GM12878 (cell line): ENCODE results near the gene ACSL3. TPM values are rescaled to one million over a fixed set of nuclear protein-coding genes. Genes with fewer than 3 reads are reported as not detected.

ENCODE experiments used
- ATAC-seq: fragments of 200-7000 bp; cut with Tn5 transposase; 3 replicates; pipeline ENCODE4 v1.9.1; 2020; ENCODE audit warnings: mild to moderate bottlenecking, moderate library complexity
- BruUV-seq: library from RNA; stranded (reverse); fragments of 400-500 nt; replicated peaks from 2 replicates; lab custom pipeline; 2021; lab: Mats Ljungman, UMichigan
- CTCF ChIA-PET: fragments of 300-600 bp; sonication (Branson Sonifier 250); formaldehyde crosslinking; extraction: SDS; loops from one replicate; lab custom pipeline; 2021; ENCODE audit warnings: inconsistent platforms; lab: Yijun Ruan, JAX
- POLR2A ChIA-PET: fragments of 350-600 bp; formaldehyde crosslinking; extraction: SDS; loops from one replicate; lab custom pipeline; 2021; ENCODE audit warnings: inconsistent platforms; lab: Charles Lee
- RAD21 ChIA-PET: fragments of 300-600 bp; sonication (Branson Sonifier 250); formaldehyde crosslinking; loops from one replicate; lab custom pipeline; 2023; ENCODE audit warnings: antibody characterized with exemption; ENCODE audit not compliant: unreplicated experiment; lab: Charles Lee
- SMC1A ChIA-PET: fragments of 300-600 bp; sonication (Branson Sonifier 250); formaldehyde crosslinking; loops from one replicate; lab custom pipeline; 2023; ENCODE audit not compliant: unreplicated experiment, uncharacterized antibody; lab: Charles Lee
- DNase-seq: peaks from one replicate; pipeline ENCODE4 v3.0.0-alpha.2; 2011; ENCODE audit warnings: low read depth, low spot score
- FAIRE-seq: peaks from 3 replicates; lab custom pipeline; 2011; peaks lifted over from hg19 to GRCh38; lab: Jason Lieb, UNC
- H2AFZ ChIP-seq: 2 replicates; pipeline ENCODE4 v1.6.0; 2011; ENCODE audit warnings: low read depth, low read length, control low read depth; ENCODE audit not compliant: control insufficient read depth
- H3K27ac ChIP-seq: 2 replicates; pipeline ENCODE4 v1.5.1; 2011; ENCODE audit warnings: control low read depth; ENCODE audit not compliant: control insufficient read depth, insufficient read depth
- H3K27me3 ChIP-seq, 2 experiments: replicated peaks in 1 of 2; 2 replicates each; pipeline versions ENCODE4 v1.6.0 to v1.6.1; 2011; ENCODE audit warnings: low read length in 1 of 2; ENCODE audit not compliant: control insufficient read depth in 2 of 2, insufficient read depth in 2 of 2
- H3K36me3 ChIP-seq, 2 experiments: 2 replicates each; pipeline ENCODE4 v1.5.1; 2011; ENCODE audit warnings: low read length in 1 of 2; ENCODE audit not compliant: control insufficient read depth in 2 of 2, insufficient read depth in 2 of 2
- H3K4me1 ChIP-seq: 2 replicates; pipeline ENCODE4 v1.6.1; 2011; ENCODE audit warnings: mild to moderate bottlenecking, low read length, moderate library complexity, mixed read lengths; ENCODE audit not compliant: control insufficient read depth, insufficient read depth
- H3K4me2 ChIP-seq: 2 replicates; pipeline ENCODE4 v1.6.0; 2011; ENCODE audit warnings: control low read depth; ENCODE audit not compliant: control insufficient read depth, insufficient read depth
- H3K4me3 ChIP-seq: fragments of 200-600 bp; sonication (generic); 2 replicates; pipeline ENCODE4 v1.5.1; 2016
- H3K79me2 ChIP-seq: 2 replicates; pipeline ENCODE4 v1.6.0; 2011; ENCODE audit warnings: low read length; ENCODE audit not compliant: control insufficient read depth, insufficient read depth
- H3K9ac ChIP-seq: 2 replicates; pipeline ENCODE4 v1.8.0; 2011; ENCODE audit warnings: low read length, control low read depth, mixed read lengths; ENCODE audit not compliant: control insufficient read depth, insufficient read depth
- H3K9me3 ChIP-seq: replicated peaks from 3 replicates; pipeline ENCODE4 v1.5.1; 2011; ENCODE audit warnings: mild to moderate bottlenecking, low read length; ENCODE audit not compliant: control insufficient read depth, insufficient read depth
- H4K20me1 ChIP-seq: 2 replicates; pipeline ENCODE4 v1.6.0; 2011; ENCODE audit not compliant: control insufficient read depth, insufficient read depth
- BCL11A ChIP-seq: IDR thresholded peaks from 2 replicates; pipeline ENCODE4 v1.6.1; 2011; ENCODE audit warnings: low read depth, low read length
- CEBPZ ChIP-seq: fragments of 150-350 bp; IDR thresholded peaks from 2 replicates; pipeline ENCODE4 v1.6.1; 2016; ENCODE audit warnings: low read depth, low read length
- CHD2 ChIP-seq: IDR thresholded peaks from 2 replicates; pipeline ENCODE4 v1.6.1; 2011; ENCODE audit warnings: low read depth, low read length, improper control_type of control experiment, borderline replicate concordance
- ETV6 ChIP-seq, 2 experiments: fragments of 450-650 bp in 1 of 2; IDR thresholded peaks in 1 of 2; conservative IDR thresholded peaks in 1 of 2; 2 replicates each; pipeline ENCODE4 v1.6.1; 2014; ENCODE audit warnings: antibody characterized with exemption in 1 of 2, borderline replicate concordance in 1 of 2, low read depth in 1 of 2, mild to moderate bottlenecking in 1 of 2, moderate library complexity in 1 of 2
- HCFC1 ChIP-seq: fragments of 150-350 bp; IDR thresholded peaks from 2 replicates; pipeline ENCODE4 v1.6.1; 2014; ENCODE audit warnings: low read length
- WGBS: methylation state at CpG from one replicate; pipeline ENCODE4 v1.1.6; 2016; ENCODE audit warnings: low lambda C conversion rate; ENCODE audit not compliant: insufficient replicate concordance, insufficient coverage; ENCODE audit errors: missing lambda C conversion rate; 5-methylcytosine and 5-hydroxymethylcytosine counted together
- in situ Hi-C: fragments of 300-500 bp; cut with MboI; formaldehyde crosslinking; loops from 9 replicates; pipeline ENCODE4 v1.14.3; 2018; ENCODE audit warnings: mixed read lengths
- intact Hi-C: fragments of 100-400 bp; cut with micrococcal nuclease; formaldehyde crosslinking; loops from one replicate; pipeline ENCODE4 v1.14.2; 2022; ENCODE audit not compliant: unreplicated experiment
- polyA plus RNA-seq, 11 experiments: library from polyadenylated mRNA; depleted of rRNA in 4 of 11; unstranded in 6 of 11; stranded (reverse) in 5 of 11; fragments of >200 nt; fragmentation: Nextera tagmentation in 4 of 11; fragmentation: Illumina TruSeq in 1 of 11; extraction: Ambion mirVana in 4 of 11; extraction: Trizol in 1 of 11; gene quantifications; 1 replicate in 1 of 11; 2 replicates in 10 of 11; pipeline versions ENCODE4 v1.2.1 to v1.2.3, GENCODE V29; 2011 to 2016; ENCODE audit warnings: inconsistent platforms in 2 of 11, missing spikeins in 2 of 11, low read depth in 1 of 11
- total RNA-seq, 4 experiments: library from RNA; depleted of rRNA in 3 of 4; stranded (reverse); fragments of >200 nt in 3 of 4; fragmentation: Illumina TruSeq in 1 of 4; extraction: Trizol in 1 of 4; gene quantifications; 2 replicates each; pipeline versions ENCODE4 v1.2.1 to v1.2.3, GENCODE V29; 2013 to 2021

ACSL3 gene
- total and polyA plus RNA-seq, 10 of the 15 experiments (the other 5 are each of a cell fraction or from before 2014, with no cell fraction given) = 15.6 to 83.9 (median 56.7) TPM

GRCh38 chr2:222887124-222887523, 26.3 kb downstream of the ACSL3 start:
- in situ Hi-C loops (no loop called here), intact Hi-C loops (no loop called here)
- no peaks in the 10 kb centered on the region for H3K27me3 ChIP-seq
- DNase-seq = no peak
- H4K20me1 ChIP-seq = no peaks in the 10 kb centered on the region
- peaks cover 0 to 4% of the 10 kb centered on the region in 2 experiments; a peak in 1 of 4 replicates for H3K36me3 ChIP-seq
- H3K4me1 ChIP-seq = no peaks in the 10 kb centered on the region
- no peak for FAIRE-seq
- SMC1A ChIA-PET = no interaction called here
- TF ChIP-seq HCFC1 = no peak
- no peak for TF ChIP-seq ETV6 (conservative IDR thresholded peaks at IDR 0.05 in 1 of 2, IDR thresholded peaks at IDR 0.05 in 1 of 2; ENCODE audit: borderline replicate concordance in 1 of 2, low read depth in 1 of 2)
- TF ChIP-seq CEBPZ = no peak
- no peak for TF ChIP-seq BCL11A
- no peak for TF ChIP-seq CHD2
- H3K4me3 ChIP-seq = no peak overlapping the region
- RAD21 ChIA-PET = interaction anchor here (1.7 kb wide), 1 partner anchor 25 kb away, joined by 3 read pairs; no protein-coding TSS in a partner anchor
- 100% methylated on average over 1 of the region's 1 CpG for WGBS
- H3K27ac ChIP-seq = no peak overlapping the region
- H3K9me3 ChIP-seq = no peaks in the 10 kb centered on the region
- no peak overlapping the region for H2AFZ ChIP-seq
- POLR2A ChIA-PET = no interaction called here
- peaks cover 8% of the 10 kb centered on the region for H3K79me2 ChIP-seq
- CTCF ChIA-PET = no interaction called here
- no TSS peak for BruUV-seq
- H3K4me2 ChIP-seq = no peak overlapping the region
- no peak overlapping the region for H3K9ac ChIP-seq
- no peak for ATAC-seq
